Measurements from ENCODE around the gene LSP1.

DNA sequence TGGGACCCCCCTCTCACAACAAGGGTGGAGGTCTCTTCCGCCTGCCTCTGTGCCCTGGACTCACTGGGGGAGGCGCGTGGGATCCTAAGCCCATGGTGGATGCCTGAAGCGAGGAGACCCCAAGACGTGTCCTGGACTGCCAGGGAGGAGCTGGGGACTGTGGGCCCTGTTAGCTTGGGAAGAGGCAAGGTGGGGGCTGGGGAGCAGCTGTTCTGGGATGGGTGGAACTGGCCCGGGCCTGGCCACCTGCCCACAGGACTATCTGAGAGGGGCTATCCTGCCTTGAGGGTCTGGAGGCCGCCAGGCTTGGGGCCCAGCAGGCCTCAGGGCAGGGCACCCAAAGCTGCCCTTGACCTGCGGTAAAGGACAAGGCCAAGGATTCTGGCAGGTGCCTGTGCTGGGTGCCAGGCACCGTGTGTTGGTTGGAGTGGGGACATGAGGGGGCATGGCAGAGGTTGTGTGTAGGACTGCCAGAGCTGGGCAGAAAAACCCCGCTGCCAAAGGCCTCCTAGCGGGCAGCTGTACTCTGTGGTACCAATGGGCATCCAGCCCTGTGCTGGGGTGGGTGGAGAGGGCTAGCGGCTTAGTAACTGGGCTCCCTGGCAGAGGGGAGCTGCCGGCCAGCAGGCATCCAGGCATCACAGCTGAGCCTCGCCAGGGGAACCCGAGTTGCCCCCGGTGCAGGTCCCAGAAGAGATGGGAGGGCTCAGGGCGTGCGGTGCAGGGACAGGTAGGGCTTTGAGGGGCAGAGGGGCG lies 670 bp downstream of the LSP1 start:
- TF ChIP-seq MXI1 (IDR thresholded peaks at IDR 0.05; ENCODE audit: borderline replicate concordance, low read depth, low read length) (no peak), POLR2A (IDR thresholded peaks at IDR 0.05; ENCODE audit: low read depth, low read length) (no peak), FOS (IDR thresholded peaks at IDR 0.05; ENCODE audit: low read depth, low read length) (no peak), RFX5 (IDR thresholded peaks at IDR 0.05; ENCODE audit: low read depth, low read length) (no peak), NFE2L2 (IDR thresholded peaks at IDR 0.05; ENCODE audit: low read depth, low read length) (no peak), RAD21 (IDR thresholded peaks at IDR 0.05; ENCODE audit: low read length) (no peak), MAFK (IDR thresholded peaks at IDR 0.05; ENCODE audit: low read depth, low read length) (no peak), CEBPB (IDR thresholded peaks at IDR 0.05; ENCODE audit: low read depth, low read length) (no peak)
- TF ChIP-seq, protein P1, sequence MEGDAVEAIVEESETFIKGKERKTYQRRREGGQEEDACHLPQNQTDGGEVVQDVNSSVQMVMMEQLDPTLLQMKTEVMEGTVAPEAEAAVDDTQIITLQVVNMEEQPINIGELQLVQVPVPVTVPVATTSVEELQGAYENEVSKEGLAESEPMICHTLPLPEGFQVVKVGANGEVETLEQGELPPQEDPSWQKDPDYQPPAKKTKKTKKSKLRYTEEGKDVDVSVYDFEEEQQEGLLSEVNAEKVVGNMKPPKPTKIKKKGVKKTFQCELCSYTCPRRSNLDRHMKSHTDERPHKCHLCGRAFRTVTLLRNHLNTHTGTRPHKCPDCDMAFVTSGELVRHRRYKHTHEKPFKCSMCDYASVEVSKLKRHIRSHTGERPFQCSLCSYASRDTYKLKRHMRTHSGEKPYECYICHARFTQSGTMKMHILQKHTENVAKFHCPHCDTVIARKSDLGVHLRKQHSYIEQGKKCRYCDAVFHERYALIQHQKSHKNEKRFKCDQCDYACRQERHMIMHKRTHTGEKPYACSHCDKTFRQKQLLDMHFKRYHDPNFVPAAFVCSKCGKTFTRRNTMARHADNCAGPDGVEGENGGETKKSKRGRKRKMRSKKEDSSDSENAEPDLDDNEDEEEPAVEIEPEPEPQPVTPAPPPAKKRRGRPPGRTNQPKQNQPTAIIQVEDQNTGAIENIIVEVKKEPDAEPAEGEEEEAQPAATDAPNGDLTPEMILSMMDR (conservative IDR thresholded peaks at IDR 0.05; ENCODE audit: low read depth, low read length), result no peak
- TF ChIP-seq, protein P2, sequence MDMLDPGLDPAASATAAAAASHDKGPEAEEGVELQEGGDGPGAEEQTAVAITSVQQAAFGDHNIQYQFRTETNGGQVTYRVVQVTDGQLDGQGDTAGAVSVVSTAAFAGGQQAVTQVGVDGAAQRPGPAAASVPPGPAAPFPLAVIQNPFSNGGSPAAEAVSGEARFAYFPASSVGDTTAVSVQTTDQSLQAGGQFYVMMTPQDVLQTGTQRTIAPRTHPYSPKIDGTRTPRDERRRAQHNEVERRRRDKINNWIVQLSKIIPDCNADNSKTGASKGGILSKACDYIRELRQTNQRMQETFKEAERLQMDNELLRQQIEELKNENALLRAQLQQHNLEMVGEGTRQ (IDR thresholded peaks at IDR 0.05; ENCODE audit: low read depth, low read length), result no peak
